ENCODE data around the gene GNMT.

The GNMT gene

GRCh38 chr6:42929821-42930360 lies 30.7 kb upstream of the GNMT start:
- FAIRE-seq, result peak; percentile 78
- peak; percentile 60 for DNase-seq (ENCODE audit: insufficient read length, low spot score)

GRCh38 chr6:42932412-42932811 lies 28.1 kb upstream of the GNMT start:
- DNase-seq (ENCODE audit: insufficient read length, low spot score), result no peak
- TF ChIP-seq POU2F2 (IDR thresholded peaks at IDR 0.05; ENCODE audit: low read depth, low read length) (no peak), POLR2A (IDR thresholded peaks at IDR 0.05; ENCODE audit: low read depth, low read length) (no peak), SPI1 (IDR thresholded peaks at IDR 0.05; ENCODE audit: low read depth, low read length) (no peak), TAF1 (IDR thresholded peaks at IDR 0.05; ENCODE audit: low read depth, low read length) (no peak), POLR2AphosphoS5 (IDR thresholded peaks at IDR 0.05; ENCODE audit: low read depth, low read length) (no peak), PAX5 (IDR thresholded peaks at IDR 0.05; ENCODE audit: insufficient read depth, low read length, severe bottlenecking) (no peak)
- FAIRE-seq, result no peak

More at GRCh38 chr6:42929821-42930360, 30.7 kb upstream of the GNMT start:
- peak; percentile 64 for TF ChIP-seq TAF1 (IDR thresholded peaks at IDR 0.05; ENCODE audit: low read depth, low read length)
- TF ChIP-seq PAX5 (IDR thresholded peaks at IDR 0.05; ENCODE audit: insufficient read depth, low read length, severe bottlenecking), result peak; percentile 6
- peak; percentile 38; the same call in 1 of the 2 replicates for TF ChIP-seq POU2F2 (IDR thresholded peaks at IDR 0.05; ENCODE audit: low read depth, low read length)
- TF ChIP-seq SPI1 (IDR thresholded peaks at IDR 0.05; ENCODE audit: low read depth, low read length), result peak; percentile 100
- TF ChIP-seq POLR2A (IDR thresholded peaks at IDR 0.05; ENCODE audit: low read depth, low read length), result peak; percentile 84
- no peak; the same call in 1 of the 2 replicates for TF ChIP-seq POLR2AphosphoS5 (IDR thresholded peaks at IDR 0.05; ENCODE audit: low read depth, low read length)

- DNase-seq (ENCODE audit: insufficient read length, low spot score) (no peak), FAIRE-seq (no peak)
- TF ChIP-seq POU2F2 (IDR thresholded peaks at IDR 0.05; ENCODE audit: low read depth, low read length) (no peak), PAX5 (IDR thresholded peaks at IDR 0.05; ENCODE audit: insufficient read depth, low read length, severe bottlenecking) (no peak), POLR2A (IDR thresholded peaks at IDR 0.05; ENCODE audit: low read depth, low read length) (no peak), POLR2AphosphoS5 (IDR thresholded peaks at IDR 0.05; ENCODE audit: low read depth, low read length) (no peak), SPI1 (IDR thresholded peaks at IDR 0.05; ENCODE audit: low read depth, low read length) (no peak), TAF1 (IDR thresholded peaks at IDR 0.05; ENCODE audit: low read depth, low read length) (no peak)
These were observed 27.3 kb upstream of the GNMT start for GRCh38 chr6:42933205-42933604.

- no peak for FAIRE-seq
These were observed 25.2 kb upstream of the GNMT start for GRCh38 chr6:42935322-42935721.

GRCh38 chr6:42936398-42936797 lies 24.2 kb upstream of the GNMT start:
- FAIRE-seq (no peak), DNase-seq (ENCODE audit: insufficient read length, low spot score) (no peak)
- TF ChIP-seq SPI1 (IDR thresholded peaks at IDR 0.05; ENCODE audit: low read depth, low read length) (no peak), POLR2A (IDR thresholded peaks at IDR 0.05; ENCODE audit: low read depth, low read length) (no peak), POLR2AphosphoS5 (IDR thresholded peaks at IDR 0.05; ENCODE audit: low read depth, low read length) (no peak), POU2F2 (IDR thresholded peaks at IDR 0.05; ENCODE audit: low read depth, low read length) (no peak), PAX5 (IDR thresholded peaks at IDR 0.05; ENCODE audit: insufficient read depth, low read length, severe bottlenecking) (no peak), TAF1 (IDR thresholded peaks at IDR 0.05; ENCODE audit: low read depth, low read length) (no peak)

More at GRCh38 chr6:42935322-42935721, 25.2 kb upstream of the GNMT start:
- TF ChIP-seq POLR2AphosphoS5 (IDR thresholded peaks at IDR 0.05; ENCODE audit: low read depth, low read length) (no peak), PAX5 (IDR thresholded peaks at IDR 0.05; ENCODE audit: insufficient read depth, low read length, severe bottlenecking) (no peak), SPI1 (IDR thresholded peaks at IDR 0.05; ENCODE audit: low read depth, low read length) (peak; percentile 88), POU2F2 (IDR thresholded peaks at IDR 0.05; ENCODE audit: low read depth, low read length) (no peak), POLR2A (IDR thresholded peaks at IDR 0.05; ENCODE audit: low read depth, low read length) (no peak)
- DNase-seq (ENCODE audit: insufficient read length, low spot score), result no peak

GRCh38 chr6:42937548-42938427 lies 22.8 kb upstream of the GNMT start:
- FAIRE-seq (no peak), DNase-seq (ENCODE audit: insufficient read length, low spot score) (no peak)
- no peak for TF ChIP-seq POU2F2 (IDR thresholded peaks at IDR 0.05; ENCODE audit: low read depth, low read length)
- TF ChIP-seq PAX5 (IDR thresholded peaks at IDR 0.05; ENCODE audit: insufficient read depth, low read length, severe bottlenecking), result no peak
- no peak; the same call in 1 of the 2 replicates for TF ChIP-seq POLR2AphosphoS5 (IDR thresholded peaks at IDR 0.05; ENCODE audit: low read depth, low read length)
- no peak for TF ChIP-seq TAF1 (IDR thresholded peaks at IDR 0.05; ENCODE audit: low read depth, low read length)
- no peak for TF ChIP-seq SPI1 (IDR thresholded peaks at IDR 0.05; ENCODE audit: low read depth, low read length)
- TF ChIP-seq POLR2A (IDR thresholded peaks at IDR 0.05; ENCODE audit: low read depth, low read length), result no peak

GRCh38 chr6:42938428-42938796 lies 22.1 kb upstream of the GNMT start:
- DNase-seq (ENCODE audit: insufficient read length, low spot score) (no peak), FAIRE-seq (no peak)
- TF ChIP-seq POLR2A (IDR thresholded peaks at IDR 0.05; ENCODE audit: low read depth, low read length) (no peak), TAF1 (IDR thresholded peaks at IDR 0.05; ENCODE audit: low read depth, low read length) (no peak), SPI1 (IDR thresholded peaks at IDR 0.05; ENCODE audit: low read depth, low read length) (no peak), POLR2AphosphoS5 (IDR thresholded peaks at IDR 0.05; ENCODE audit: low read depth, low read length) (no peak), POU2F2 (IDR thresholded peaks at IDR 0.05; ENCODE audit: low read depth, low read length) (no peak; the same call in 1 of the 2 replicates), PAX5 (IDR thresholded peaks at IDR 0.05; ENCODE audit: insufficient read depth, low read length, severe bottlenecking) (no peak)

GRCh38 chr6:42938987-42939809 lies 21.4 kb upstream of the GNMT start:
- no peak for FAIRE-seq

GRCh38 chr6:42939810-42940167 lies 20.8 kb upstream of the GNMT start:
- FAIRE-seq (no peak), DNase-seq (ENCODE audit: insufficient read length, low spot score) (no peak)
- no peak for TF ChIP-seq SPI1 (IDR thresholded peaks at IDR 0.05; ENCODE audit: low read depth, low read length)
- no peak for TF ChIP-seq PAX5 (IDR thresholded peaks at IDR 0.05; ENCODE audit: insufficient read depth, low read length, severe bottlenecking)
- TF ChIP-seq POLR2AphosphoS5 (IDR thresholded peaks at IDR 0.05; ENCODE audit: low read depth, low read length), result no peak
- TF ChIP-seq POU2F2 (IDR thresholded peaks at IDR 0.05; ENCODE audit: low read depth, low read length), result no peak
- no peak for TF ChIP-seq POLR2A (IDR thresholded peaks at IDR 0.05; ENCODE audit: low read depth, low read length)
- TF ChIP-seq TAF1 (IDR thresholded peaks at IDR 0.05; ENCODE audit: low read depth, low read length), result no peak

More at GRCh38 chr6:42938987-42939809, 21.4 kb upstream of the GNMT start:
- TF ChIP-seq TAF1 (IDR thresholded peaks at IDR 0.05; ENCODE audit: low read depth, low read length) (no peak), POLR2AphosphoS5 (IDR thresholded peaks at IDR 0.05; ENCODE audit: low read depth, low read length) (peak; percentile 54), POLR2A (IDR thresholded peaks at IDR 0.05; ENCODE audit: low read depth, low read length) (peak; percentile 51)
- no peak for DNase-seq (ENCODE audit: insufficient read length, low spot score)

All from GM12891 (cell line).